ENCODE results near the gene DMC1. TPM values are rescaled to one million over a fixed set of nuclear protein-coding genes. Genes with fewer than 3 reads are reported as not detected.
A peak's percentile ranks its signal among the peaks of the same experiment; 100 is the strongest.

The DMC1 gene
- total and polyA plus RNA-seq, 2 experiments from 2014 or later: 5.0 to 18.5 TPM

- H3K27ac Mint-ChIP-seq: peak overlapping the region; percentile 97
- H3K4me3 Mint-ChIP-seq: peak overlapping the region; percentile 84
- 0 out of 2 replicates have a peak, but pooled peaks have one; percentile 21 for TF ChIP-seq POLR2AphosphoS5 (IDR thresholded peaks at IDR 0.05; ENCODE audit: low read depth)
- no peak for TF ChIP-seq ETS1 (IDR thresholded peaks at IDR 0.05)
- peak overlapping the region; percentile 97 for H2AFZ ChIP-seq
- H3K4me2 ChIP-seq: peak overlapping the region; percentile 88
- ATAC-seq (peak; percentile 9), DNase-seq (ENCODE audit: low spot score) (peak; percentile 35)
- H3K27me3 Mint-ChIP-seq (ENCODE audit: insufficient read depth, low read depth, poor library complexity): peaks cover 7% of the 10 kb centered on the region
- peaks cover 25% of the 10 kb centered on the region for H3K4me1 Mint-ChIP-seq
- no peaks in the 10 kb centered on the region for H3K79me2 ChIP-seq (replicated peaks; ENCODE audit: insufficient read depth)
- H3K27ac ChIP-seq (ENCODE audit: low read depth): peak overlapping the region; percentile 90
- no peaks in the 10 kb centered on the region for H3F3A ChIP-seq (replicated peaks; ENCODE audit: low read depth)
- H4K20me1 ChIP-seq (replicated peaks; ENCODE audit: insufficient read depth): no peaks in the 10 kb centered on the region
- H3K9me2 ChIP-seq (ENCODE audit: insufficient read depth): no peaks in the 10 kb centered on the region
- H3K36me3 ChIP-seq (ENCODE audit: insufficient read depth): no peaks in the 10 kb centered on the region
- no peaks in the 10 kb centered on the region for H3K27me3 ChIP-seq (ENCODE audit: insufficient read depth)
- peak overlapping the region; percentile 82 for H3K4me3 ChIP-seq
- H3K4me1 ChIP-seq (ENCODE audit: insufficient read depth): peaks cover 23% of the 10 kb centered on the region
- H3K36me3 Mint-ChIP-seq (ENCODE audit: low read depth): no peaks in the 10 kb centered on the region; the same call in 2 of the 3 replicates
- H3K9me3 Mint-ChIP-seq: no peaks in the 10 kb centered on the region
Observed at GRCh38 chr22:38569181-38569971, 607 bp downstream of the DMC1 start.

- H3K9me2 ChIP-seq (ENCODE audit: insufficient read depth): no peaks in the 10 kb centered on the region
- H3K4me3 ChIP-seq: no peak overlapping the region
- ATAC-seq: no peak
- H3K36me3 ChIP-seq (ENCODE audit: insufficient read depth): no peaks in the 10 kb centered on the region
- no peaks in the 10 kb centered on the region for H4K20me1 ChIP-seq (replicated peaks; ENCODE audit: insufficient read depth)
- H3K4me2 ChIP-seq: no peak overlapping the region
- DNase-seq (ENCODE audit: low spot score): peak; percentile 8
- Mint-ChIP-seq H3K27me3 (ENCODE audit: insufficient read depth, low read depth, poor library complexity) (peaks cover 7% of the 10 kb centered on the region), H3K36me3 (ENCODE audit: low read depth) (no peaks in the 10 kb centered on the region; the same call in 2 of the 3 replicates), H3K4me1 (peaks cover 25% of the 10 kb centered on the region), H3K9me3 (no peaks in the 10 kb centered on the region), H3K27ac (no peak overlapping the region), H3K4me3 (no peak overlapping the region)
- no peak overlapping the region for H2AFZ ChIP-seq
- no peaks in the 10 kb centered on the region for H3F3A ChIP-seq (replicated peaks; ENCODE audit: low read depth)
- no peak overlapping the region for H3K27ac ChIP-seq (ENCODE audit: low read depth)
- no peaks in the 10 kb centered on the region for H3K79me2 ChIP-seq (replicated peaks; ENCODE audit: insufficient read depth)
- H3K4me1 ChIP-seq (ENCODE audit: insufficient read depth): peaks cover 23% of the 10 kb centered on the region
- no peaks in the 10 kb centered on the region for H3K27me3 ChIP-seq (ENCODE audit: insufficient read depth)
- TF ChIP-seq EZH2phosphoT487 (IDR thresholded peaks at IDR 0.05; ENCODE audit: unreplicated experiment): no peak
- TF ChIP-seq EZH2 (IDR thresholded peaks at IDR 0.05; ENCODE audit: low read depth, unreplicated experiment): no peak
- no peak for TF ChIP-seq STAT1 (IDR thresholded peaks at IDR 0.05; ENCODE audit: unreplicated experiment)
- no peak for TF ChIP-seq ETS1 (IDR thresholded peaks at IDR 0.05)
- TF ChIP-seq NANOG (IDR thresholded peaks at IDR 0.05; ENCODE audit: borderline replicate concordance): no peak
- TF ChIP-seq CREB1 (CRISPR knock-in tag; IDR thresholded peaks at IDR 0.05; ENCODE audit: low read depth): no peak
- TF ChIP-seq POLR2AphosphoS5 (IDR thresholded peaks at IDR 0.05; ENCODE audit: low read depth): no peak
- no peak for TF ChIP-seq ZNF331 (CRISPR knock-in tag; IDR thresholded peaks at IDR 0.05; ENCODE audit: low read depth)
- no peak for TF ChIP-seq ZNF114 (CRISPR knock-in tag; IDR thresholded peaks at IDR 0.05)
- TF ChIP-seq REST (IDR thresholded peaks at IDR 0.05; ENCODE audit: unreplicated experiment): no peak
Observed at GRCh38 chr22:38567531-38568285, 2.3 kb downstream of the DMC1 start.
